ENCODE results near the gene OR13G1. TPM values are rescaled to one million over a fixed set of nuclear protein-coding genes. Genes with fewer than 3 reads are reported as not detected.

OR13G1 gene
- total RNA-seq (not detected in 2 replicates), polyA plus RNA-seq (not detected in 2 replicates), polyA minus RNA-seq (not detected in 2 replicates), Bru-seq, nascent RNA (not detected), BruChase-seq, experiment 1, labeled RNA remaining after a 6-hour chase (not detected), BruChase-seq, experiment 2, labeled RNA remaining after a 2-hour chase (not detected)
- not detected in 2 replicates for polyA plus RNA-seq (2011; cell fraction: cytosol; rRNA removed)
- polyA plus RNA-seq (2011; cell fraction: nucleus; rRNA removed) = not detected in 2 replicates
- polyA plus RNA-seq (2012) = not detected in 2 replicates
- polyA minus RNA-seq (2011; cell fraction: cytosol; rRNA and poly(A)+ RNA removed) = not detected
- not detected in 2 replicates for polyA minus RNA-seq (2011; cell fraction: nucleus; rRNA and poly(A)+ RNA removed)
- long read RNA-seq = 0 reads

GRCh38 chr1:247679639-247680038 is at the start of gene OR13G1:
Gene OR13G1 (minus strand): TSS chr1:247679739. CDS start chr1:247673041, 6,698 bp downstream.
- Histone ChIP-seq H3K4me2 (ENCODE audit: insufficient read depth, low read length) (no peak within 1 kb of the TSS), H3K9me1 (replicated peaks; ENCODE audit: control insufficient read depth, extremely low read depth, insufficient read depth, low read length) (no peaks in the 10 kb centered on the region), H3K79me2 (ENCODE audit: control insufficient read depth, insufficient read depth, low read length) (no peaks in the 10 kb centered on the region), H3K4me1 (ENCODE audit: control insufficient read depth, extremely low read depth, insufficient read depth, low read length) (no peaks in the 10 kb centered on the region), H3K9me3 (replicated peaks; ENCODE audit: control insufficient read depth, insufficient read depth, low read length) (no peaks in the 10 kb centered on the region), H2AFZ (ENCODE audit: low read depth, low read length) (no peak within 1 kb of the TSS), H3K36me3 (ENCODE audit: control insufficient read depth in 2 of 2, extremely low read depth in 1 of 2, insufficient read depth in 2 of 2, low read length in 2 of 2) (no peaks in the 10 kb centered on the region), H4K20me1 (replicated peaks; ENCODE audit: control insufficient read depth, extremely low read depth, insufficient read depth, low read length) (no peaks in the 10 kb centered on the region), H3K27ac (ENCODE audit: insufficient read depth, low read depth, low read length) (no peak within 1 kb of the TSS), H3K9ac (replicated peaks; ENCODE audit: extremely low read depth, insufficient read depth, low read length) (no peak within 1 kb of the TSS), H3K27me3 (ENCODE audit: control insufficient read depth in 2 of 2, insufficient read depth in 2 of 2, low read length in 2 of 2) (no peaks in the 10 kb centered on the region), H3K4me3 (replicated peaks in 1 of 3; ENCODE audit: insufficient read depth in 1 of 3, low read depth in 1 of 3, low read length in 3 of 3) (no peak within 1 kb of the TSS)
- POLR2A ChIA-PET = no interaction called here
- DNase-seq (ENCODE audit: low read depth, low spot score) = no peak
- FAIRE-seq = no peak
- dilution Hi-C loops (cut with MboI; ENCODE audit: extremely low pct_ligation_motif_present, low sequenced_read_pairs) = no loop called here
- intact Hi-C loops (cut with micrococcal nuclease) = loop anchor here (5.0 kb wide), 1 partner anchor 1128 kb away; no protein-coding TSS in a partner anchor
- no TSS peak for BruUV-seq (replicated peaks)
- TF ChIP-seq GATA2 (IDR thresholded peaks at IDR 0.05; ENCODE audit: insufficient read depth, insufficient read length, low read depth, low read length) (no peak), FOS (IDR thresholded peaks at IDR 0.05; ENCODE audit: borderline replicate concordance, insufficient read depth, low read length) (no peak), JUN (IDR thresholded peaks at IDR 0.05; ENCODE audit: borderline replicate concordance, insufficient read depth, insufficient read length, low read depth) (no peak), POLR2AphosphoS5 (IDR thresholded peaks at IDR 0.05; ENCODE audit: insufficient read depth, low read depth, low read length) (no peak), MYC (IDR thresholded peaks at IDR 0.05; ENCODE audit: low read depth, low read length) (no peak), CTCF (IDR thresholded peaks at IDR 0.05; ENCODE audit: extremely low read depth in 1 of 2, insufficient read depth in 1 of 2, low read depth in 1 of 2, low read length in 2 of 2) (no peak), POLR2A (IDR thresholded peaks at IDR 0.05; ENCODE audit: low read depth, low read length) (no peak), EZH2 (IDR thresholded peaks at IDR 0.05; ENCODE audit: borderline replicate concordance, low read depth, low read length, severe bottlenecking) (no peak)
- TF ChIP-seq, protein P1, sequence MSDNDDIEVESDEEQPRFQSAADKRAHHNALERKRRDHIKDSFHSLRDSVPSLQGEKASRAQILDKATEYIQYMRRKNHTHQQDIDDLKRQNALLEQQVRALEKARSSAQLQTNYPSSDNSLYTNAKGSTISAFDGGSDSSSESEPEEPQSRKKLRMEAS (IDR thresholded peaks at IDR 0.05; ENCODE audit: insufficient read depth, insufficient read length) = no peak
- CTCF ChIA-PET = no interaction called here

Measured in endothelial cell of umbilical vein (primary cell).